Uterus (tissue), 2 donors: ENCODE data around the gene BMPR1A.

Experiments
- CTCF ChIP-seq, 4 experiments: fragments of 200-600 bp in 2 of 4; fragments of 450-650 bp in 2 of 4; sonication (generic) in 2 of 4; IDR thresholded peaks; one replicate each; pipeline ENCODE4 v1.5.1; 2016 to 2019; ENCODE audit warnings: antibody characterized with exemption in 4 of 4, mild to moderate bottlenecking in 2 of 4, moderate library complexity in 1 of 4
- POLR2A ChIP-seq, 2 donors: fragments of 450-650 bp; IDR thresholded peaks; one replicate each; pipeline ENCODE4 v1.6.1; 2016; ENCODE audit warnings: antibody characterized with exemption in 2 of 2, mild to moderate bottlenecking in 1 of 2, moderate library complexity in 1 of 2

GRCh38 chr10:86830043-86830591, 73.7 kb downstream of the BMPR1A start:
- no peak for TF ChIP-seq CTCF (IDR thresholded peaks at IDR 0.05)
- TF ChIP-seq POLR2A (IDR thresholded peaks at IDR 0.05): no peak
